Testis (tissue), 3 donors: ENCODE results near the gene BMP4. TPM values are rescaled to one million over a fixed set of nuclear protein-coding genes. Genes with fewer than 3 reads are reported as not detected.
"Not testable (repeated sequence)": the region's sequence is repeated elsewhere in the genome, so short reads cannot be mapped to it uniquely, and the experiment has no call there.

Experiments used
- DNase-seq: peaks from one replicate; pipeline ENCODE4 v3.0.0-alpha.2; 2019
- H3K27ac ChIP-seq, 2 donors: fragments of 200-600 bp; sonication (generic); one replicate each; pipeline ENCODE4 v1.5.1; 2019
- H3K27me3 ChIP-seq: fragments of 200-600 bp; sonication (generic); one replicate; pipeline ENCODE4 v1.5.1; 2019
- H3K36me3 ChIP-seq: fragments of 200-600 bp; sonication (generic); one replicate; pipeline ENCODE4 v1.5.1; 2017; ENCODE audit warnings: low read depth; ENCODE audit errors: missing control alignments
- H3K4me1 ChIP-seq: fragments of 200-600 bp; sonication (generic); one replicate; pipeline ENCODE4 v1.5.1; 2019
- H3K4me3 ChIP-seq, 2 donors: fragments of 200-600 bp; sonication (generic); one replicate each; pipeline ENCODE4 v1.5.1; 2017 to 2019
- H3K9me3 ChIP-seq: fragments of 200-600 bp; sonication (generic); one replicate; pipeline ENCODE4 v1.5.1; 2017
- POLR2A ChIP-seq: fragments of 450-650 bp; IDR thresholded peaks from one replicate; pipeline ENCODE4 v1.6.1; 2017; ENCODE audit warnings: antibody characterized with exemption, mild to moderate bottlenecking, moderate library complexity
- WGBS, 2 donors: methylation state at CpG; one replicate each; pipeline ENCODE4 v1.1.5; 2018; 5-methylcytosine and 5-hydroxymethylcytosine counted together
- intact Hi-C: fragments of 100-400 bp; cut with DNase I; formaldehyde crosslinking; loops from one replicate; pipeline ENCODE4 v1.15.1; 2023; ENCODE audit warnings: low total_unique reads
- polyA plus RNA-seq: library from polyadenylated mRNA; stranded (reverse); fragments of 350-450 nt; fragmentation: Illumina TruSeq; extraction: RNeasy Lipid Tissue Mini Kit (QIAGEN cat#74804); gene quantifications from one replicate; pipeline ENCODE4 v1.2.3, GENCODE V29; 2014; ENCODE audit warnings: low read depth, low replicate concordance; ENCODE audit not compliant: insufficient read depth
- total RNA-seq, 2 donors: library from RNA; depleted of rRNA; stranded (reverse); fragments of >200 nt; gene quantifications; one replicate each; pipeline ENCODE4 v1.2.3, GENCODE V29; 2016
- TF ChIP-seq, protein P1 (sequence below), 3 experiments: fragments of 450-650 bp in 2 of 3; fragments of 200-600 bp in 1 of 3; sonication (generic) in 1 of 3; IDR thresholded peaks; one replicate each; pipeline ENCODE4 v1.5.1; 2016 to 2019; ENCODE audit warnings: antibody characterized with exemption in 3 of 3, mild to moderate bottlenecking in 2 of 3, moderate library complexity in 1 of 3

Gene BMP4
- total and polyA plus RNA-seq, 3 donors from 2014 or later: 2.0 to 8.4 (median 3.5) TPM

GRCh38 chr14:54000341-54000811, 43.8 kb upstream of the BMP4 start:
- 91 to 96% methylated on average over 1 of the region's 1 CpG for WGBS, 2 donors
- Histone ChIP-seq H3K9me3 (no peaks in the 10 kb centered on the region), H3K4me3 (no peak overlapping the region), H3K27me3 (no peaks in the 10 kb centered on the region), H3K36me3 (no peaks in the 10 kb centered on the region), H3K4me1 (no peaks in the 10 kb centered on the region), H3K27ac (no peak overlapping the region)
- intact Hi-C loops: no loop called here
- no peak for DNase-seq
- TF ChIP-seq, protein P1, sequence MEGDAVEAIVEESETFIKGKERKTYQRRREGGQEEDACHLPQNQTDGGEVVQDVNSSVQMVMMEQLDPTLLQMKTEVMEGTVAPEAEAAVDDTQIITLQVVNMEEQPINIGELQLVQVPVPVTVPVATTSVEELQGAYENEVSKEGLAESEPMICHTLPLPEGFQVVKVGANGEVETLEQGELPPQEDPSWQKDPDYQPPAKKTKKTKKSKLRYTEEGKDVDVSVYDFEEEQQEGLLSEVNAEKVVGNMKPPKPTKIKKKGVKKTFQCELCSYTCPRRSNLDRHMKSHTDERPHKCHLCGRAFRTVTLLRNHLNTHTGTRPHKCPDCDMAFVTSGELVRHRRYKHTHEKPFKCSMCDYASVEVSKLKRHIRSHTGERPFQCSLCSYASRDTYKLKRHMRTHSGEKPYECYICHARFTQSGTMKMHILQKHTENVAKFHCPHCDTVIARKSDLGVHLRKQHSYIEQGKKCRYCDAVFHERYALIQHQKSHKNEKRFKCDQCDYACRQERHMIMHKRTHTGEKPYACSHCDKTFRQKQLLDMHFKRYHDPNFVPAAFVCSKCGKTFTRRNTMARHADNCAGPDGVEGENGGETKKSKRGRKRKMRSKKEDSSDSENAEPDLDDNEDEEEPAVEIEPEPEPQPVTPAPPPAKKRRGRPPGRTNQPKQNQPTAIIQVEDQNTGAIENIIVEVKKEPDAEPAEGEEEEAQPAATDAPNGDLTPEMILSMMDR (IDR thresholded peaks at IDR 0.05): no peak
- no peak for TF ChIP-seq POLR2A

DNA sequence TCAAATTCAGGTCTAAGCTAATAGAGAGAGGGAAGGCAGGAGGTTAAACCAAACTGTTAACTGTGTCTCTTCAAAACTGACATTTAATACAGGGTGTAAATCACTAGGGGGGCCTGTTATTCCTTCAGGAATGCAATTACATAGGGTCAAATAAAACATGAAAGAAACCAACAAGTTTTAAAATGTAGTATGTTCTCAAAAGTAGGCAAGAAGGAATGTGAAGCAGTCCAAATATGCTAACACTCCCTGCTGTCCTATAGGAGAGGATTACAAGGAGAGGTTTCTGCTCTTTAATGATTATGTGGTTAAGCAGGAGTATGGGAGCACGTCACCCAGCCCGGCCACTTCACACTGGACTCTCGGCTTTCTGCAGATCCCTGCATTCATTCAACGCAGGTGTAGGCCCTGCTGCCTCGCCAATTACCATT, 42.5 kb upstream of the BMP4 start:
- no peaks in the 10 kb centered on the region for H3K9me3 ChIP-seq
- no peaks in the 10 kb centered on the region for H3K27me3 ChIP-seq
- H3K27ac ChIP-seq: no peak overlapping the region
- no peaks in the 10 kb centered on the region for H3K36me3 ChIP-seq
- no peaks in the 10 kb centered on the region for H3K4me1 ChIP-seq
- 70 to 82% methylated on average over 5 of the region's 5 CpGs for WGBS, 2 donors
- H3K4me3 ChIP-seq: no peak overlapping the region
- intact Hi-C loops: no loop called here
- TF ChIP-seq, protein P1 (IDR thresholded peaks at IDR 0.05): no peak
- no peak for TF ChIP-seq POLR2A
- DNase-seq: no peak

DNA sequence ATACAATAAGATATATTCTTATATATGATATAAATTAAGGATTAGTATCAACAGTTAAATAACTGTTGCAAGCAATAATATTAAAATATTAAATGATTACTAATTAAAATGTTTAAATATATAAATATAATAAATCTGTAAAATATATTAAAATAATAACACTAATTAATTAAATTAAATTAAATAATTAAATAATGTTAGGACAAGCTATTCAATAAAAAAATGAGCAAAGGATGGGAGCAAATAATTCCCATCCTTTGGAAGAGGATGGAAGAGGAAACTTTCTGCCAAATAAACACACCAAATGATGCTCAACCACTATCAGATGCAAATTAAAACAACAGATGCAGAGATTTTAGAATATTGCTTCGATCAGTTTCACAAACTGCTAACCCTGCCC, 39.4 kb upstream of the BMP4 start:
- WGBS, 2 donors: 90 to 94% methylated on average over 1 of the region's 1 CpG
- Histone ChIP-seq H3K9me3 (no peaks in the 10 kb centered on the region), H3K27ac (no peak overlapping the region), H3K27me3 (no peaks in the 10 kb centered on the region), H3K4me3 (no peak overlapping the region), H3K4me1 (no peaks in the 10 kb centered on the region), H3K36me3 (no peaks in the 10 kb centered on the region)
- intact Hi-C loops: no loop called here
- no peak for TF ChIP-seq POLR2A
- TF ChIP-seq, protein P1 (IDR thresholded peaks at IDR 0.05): no peak
- no peak for DNase-seq

- no peaks in the 10 kb centered on the region for H3K27me3 ChIP-seq
- H3K36me3 ChIP-seq: no peaks in the 10 kb centered on the region
- no peaks in the 10 kb centered on the region for H3K4me1 ChIP-seq
- WGBS, 2 donors: 90 to 91% methylated on average over 6 of the region's 6 CpGs
- TF ChIP-seq, protein P1 (IDR thresholded peaks at IDR 0.05): no peak
- TF ChIP-seq POLR2A: no peak
- H3K4me3 ChIP-seq: no peak overlapping the region
- DNase-seq: no peak
- H3K27ac ChIP-seq: no peak overlapping the region
- intact Hi-C loops: no loop called here
- H3K9me3 ChIP-seq: no peaks in the 10 kb centered on the region
These were observed 37.4 kb upstream of the BMP4 start for GRCh38 chr14:53993920-53994607.

DNA sequence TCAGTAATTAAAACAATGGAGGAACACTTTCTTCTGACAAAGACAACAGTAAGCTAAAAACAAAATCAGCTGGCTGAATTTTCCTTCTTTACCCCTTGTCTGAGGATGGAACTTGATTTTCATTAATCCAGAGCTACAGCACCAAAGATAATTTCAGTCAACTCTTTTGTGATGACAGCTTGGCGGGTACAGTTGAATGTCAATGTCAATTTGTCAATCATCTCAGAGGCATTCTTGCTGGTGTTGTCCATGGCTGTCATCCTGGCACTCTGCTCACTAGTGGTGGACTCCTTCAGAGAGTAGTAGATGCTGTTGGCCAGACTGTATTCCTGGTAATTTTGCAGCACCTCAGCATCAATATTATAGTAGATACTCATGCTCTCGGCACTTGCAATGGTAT, 34.4 kb upstream of the BMP4 start:
- DNase-seq: no peak
- Histone ChIP-seq H3K27ac (no peak overlapping the region), H3K36me3 (no peaks in the 10 kb centered on the region), H3K9me3 (no peaks in the 10 kb centered on the region), H3K27me3 (no peaks in the 10 kb centered on the region), H3K4me3 (no peak overlapping the region), H3K4me1 (no peaks in the 10 kb centered on the region)
- intact Hi-C loops: no loop called here
- TF ChIP-seq POLR2A: no peak
- TF ChIP-seq, protein P1 (IDR thresholded peaks at IDR 0.05): no peak
- WGBS, 2 donors: 47 to 50% methylated on average over 2 of the region's 2 CpGs

DNA sequence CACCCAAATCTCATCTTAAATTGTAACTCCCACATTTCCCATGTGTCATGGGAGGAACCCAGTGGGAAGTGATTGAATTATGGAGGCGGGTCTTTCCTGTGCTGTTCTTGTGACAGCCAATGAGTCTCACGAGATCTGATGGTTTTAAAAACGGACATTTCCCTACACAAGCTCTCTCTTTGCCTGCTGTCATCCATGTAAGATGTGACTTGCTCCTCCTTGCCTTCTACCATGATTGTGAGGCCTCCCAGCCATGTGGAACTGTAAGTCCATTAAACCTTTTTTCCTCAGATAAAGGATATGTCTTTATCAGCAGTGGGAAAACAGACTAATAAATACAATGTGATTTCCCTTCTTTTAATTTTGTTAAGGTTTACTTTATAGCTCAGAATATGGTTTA, 30.1 kb upstream of the BMP4 start:
- H3K4me1 ChIP-seq, intact Hi-C loops, H3K36me3 ChIP-seq, H3K27ac ChIP-seq, H3K4me3 ChIP-seq, H3K27me3 ChIP-seq, DNase-seq, H3K9me3 ChIP-seq: not testable (repeated sequence)
- WGBS, 2 donors: 81 to 94% methylated on average over 3 of the region's 3 CpGs

DNA sequence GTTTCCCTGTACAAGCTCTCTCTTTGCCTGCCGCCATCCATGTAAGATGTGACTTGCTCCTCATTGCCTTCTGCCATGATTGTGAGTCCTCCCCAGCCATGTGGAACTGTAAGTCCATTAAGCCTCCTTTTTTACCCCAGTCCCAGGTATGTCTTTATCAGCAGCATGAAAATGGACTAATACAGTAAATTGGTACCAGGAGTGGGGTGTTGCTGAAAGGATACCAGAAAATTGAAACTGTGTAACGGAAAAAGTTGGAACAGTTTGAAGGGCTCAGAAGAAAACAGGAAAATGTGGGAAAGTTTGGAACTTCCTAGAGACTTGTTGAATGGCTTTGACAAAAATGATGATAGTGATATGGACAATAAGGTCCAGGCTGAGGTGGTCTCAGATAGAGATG, 28.3 kb upstream of the BMP4 start:
- 50 to 97% methylated on average over 2 of the region's 2 CpGs for WGBS, 2 donors
- H3K27ac ChIP-seq, H3K9me3 ChIP-seq, H3K4me1 ChIP-seq, H3K27me3 ChIP-seq, H3K36me3 ChIP-seq, DNase-seq, intact Hi-C loops, H3K4me3 ChIP-seq: not testable (repeated sequence)
